ENCODE results near the gene DRD1.
"Not testable (repeated sequence)": the region's sequence is repeated elsewhere in the genome, so short reads cannot be mapped to it uniquely, and the experiment has no call there.

The DRD1 gene

GRCh38 chr5:175422058-175422457 lies 21.9 kb downstream of the DRD1 start:
- no peak for DNase-seq

GRCh38 chr5:175420383-175420782 lies 23.6 kb downstream of the DRD1 start:
- DNase-seq = no peak

DNA sequence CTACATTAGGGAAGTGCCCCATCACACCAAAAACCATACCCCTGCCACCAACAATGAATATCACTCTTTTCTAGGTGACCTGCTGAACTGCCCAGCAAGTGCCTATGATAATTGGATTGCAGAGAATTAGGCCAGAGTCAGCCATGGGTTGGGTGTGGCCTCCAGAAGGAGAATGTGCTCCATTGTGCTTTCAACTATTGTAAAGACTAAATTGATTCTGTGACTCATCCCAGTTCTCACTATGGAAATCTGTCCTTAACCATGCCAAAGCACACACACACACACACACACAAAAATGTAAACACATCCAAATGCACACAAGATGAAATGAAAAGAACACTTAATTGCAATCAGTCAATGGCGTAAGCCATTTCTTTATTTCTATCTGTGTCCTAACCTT lies 25.7 kb downstream of the DRD1 start:
- DNase-seq = no peak

- DNase-seq = no peak
Measured at GRCh38 chr5:175417384-175417783, 26.6 kb downstream of the DRD1 start.

- no peak for DNase-seq
Measured at GRCh38 chr5:175415303-175415702, 28.7 kb downstream of the DRD1 start.

DNA sequence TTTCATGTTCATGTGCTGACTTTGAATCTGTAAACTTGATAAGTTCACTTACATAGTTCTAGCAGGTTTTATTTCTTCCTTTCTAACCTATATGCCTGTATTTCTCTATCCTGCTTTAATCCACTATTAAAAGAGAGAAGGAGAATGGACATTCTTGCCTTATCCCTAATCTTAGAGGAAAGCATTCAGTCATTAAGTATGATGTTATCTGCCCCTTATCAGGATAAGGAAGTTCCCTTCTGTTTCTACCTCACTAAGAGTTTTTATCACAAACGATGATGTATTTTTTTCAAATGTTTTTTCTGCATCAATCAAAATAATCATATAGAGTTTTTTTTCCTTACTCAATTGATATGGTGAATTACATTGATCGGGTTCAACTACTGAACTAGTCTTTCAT lies 33.1 kb downstream of the DRD1 start:
- DNase-seq = no peak

- no peak for DNase-seq
Measured at GRCh38 chr5:175406300-175406699, 37.7 kb downstream of the DRD1 start.

DNA sequence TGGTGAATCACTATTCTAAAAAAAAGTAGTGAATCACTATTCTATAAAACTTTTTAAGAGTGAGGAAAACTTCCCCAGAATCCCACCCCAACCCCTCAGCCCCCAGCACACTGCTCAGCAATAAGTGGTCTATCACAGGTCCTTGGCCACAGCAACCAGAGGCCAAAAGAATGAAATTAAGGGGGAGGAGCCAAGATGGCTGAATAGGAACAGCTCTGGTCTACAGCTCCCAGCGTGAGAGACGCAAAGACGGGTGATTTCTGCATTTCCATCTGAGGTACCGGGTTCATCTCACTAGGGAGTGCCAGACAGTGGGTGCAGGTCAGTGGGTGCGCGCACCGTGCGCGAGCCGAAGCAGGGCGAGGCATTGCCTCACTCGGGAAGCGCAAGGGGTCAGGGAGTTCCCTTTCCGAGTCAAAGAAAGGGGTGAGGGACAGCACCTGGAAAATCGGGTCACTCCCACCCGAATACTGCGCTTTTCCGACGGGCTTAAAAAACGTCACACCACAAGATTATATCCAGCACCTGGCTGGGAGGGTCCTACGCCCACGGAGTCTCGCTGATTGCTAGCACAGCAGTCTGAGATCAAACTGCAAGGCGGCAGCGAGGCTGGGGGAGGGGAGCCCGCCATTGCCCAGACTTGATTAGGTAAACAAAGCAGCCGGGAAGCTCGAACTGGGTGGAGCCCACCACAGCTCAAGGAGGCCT lies 46.2 kb downstream of the DRD1 start:
- DNase-seq = not testable (repeated sequence)

DNA sequence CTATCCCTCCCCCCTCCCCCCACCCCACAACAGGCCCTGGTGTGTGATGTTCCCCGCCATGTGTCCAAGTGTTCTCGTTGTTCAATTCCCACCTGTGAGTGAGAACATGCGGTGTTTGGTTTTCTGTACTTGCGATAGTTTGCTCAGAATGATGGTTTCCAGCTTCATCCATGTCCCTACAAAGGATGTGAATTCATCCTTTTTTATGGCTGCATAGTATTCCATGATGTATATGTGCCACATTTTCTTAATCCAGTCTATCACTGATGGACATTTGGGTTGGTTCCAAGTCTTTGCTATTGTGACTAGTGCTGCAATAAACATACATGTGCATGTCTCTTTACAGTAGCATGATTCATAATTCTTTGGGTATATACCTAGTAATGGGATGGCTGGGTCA lies 48.6 kb downstream of the DRD1 start:
- not testable (repeated sequence) for DNase-seq

- no peak for DNase-seq
Measured at GRCh38 chr5:175394601-175395000, 49.4 kb downstream of the DRD1 start.

GRCh38 chr5:175393897-175394296 lies 50.1 kb downstream of the DRD1 start:
- no peak for DNase-seq

DNA sequence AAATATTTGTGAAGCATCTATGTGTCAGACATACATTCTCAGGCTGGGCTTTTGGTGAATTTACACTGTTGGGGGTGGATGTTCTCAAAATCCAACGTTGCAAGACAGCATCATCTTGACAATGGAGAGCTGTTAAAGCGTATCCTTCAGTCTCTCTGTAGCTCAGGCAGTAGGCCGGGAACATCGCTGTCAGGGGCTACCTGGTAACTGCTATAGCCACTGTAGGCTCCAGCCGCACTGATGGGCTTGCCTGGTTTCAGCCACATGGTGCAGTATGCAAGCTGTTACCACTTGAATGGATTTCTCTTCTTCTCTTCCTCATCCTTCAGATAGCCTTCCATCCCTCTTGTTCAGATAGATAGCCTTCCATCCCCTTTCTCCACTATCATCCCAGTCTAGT lies 51.7 kb downstream of the DRD1 start:
- no peak for DNase-seq

DNA sequence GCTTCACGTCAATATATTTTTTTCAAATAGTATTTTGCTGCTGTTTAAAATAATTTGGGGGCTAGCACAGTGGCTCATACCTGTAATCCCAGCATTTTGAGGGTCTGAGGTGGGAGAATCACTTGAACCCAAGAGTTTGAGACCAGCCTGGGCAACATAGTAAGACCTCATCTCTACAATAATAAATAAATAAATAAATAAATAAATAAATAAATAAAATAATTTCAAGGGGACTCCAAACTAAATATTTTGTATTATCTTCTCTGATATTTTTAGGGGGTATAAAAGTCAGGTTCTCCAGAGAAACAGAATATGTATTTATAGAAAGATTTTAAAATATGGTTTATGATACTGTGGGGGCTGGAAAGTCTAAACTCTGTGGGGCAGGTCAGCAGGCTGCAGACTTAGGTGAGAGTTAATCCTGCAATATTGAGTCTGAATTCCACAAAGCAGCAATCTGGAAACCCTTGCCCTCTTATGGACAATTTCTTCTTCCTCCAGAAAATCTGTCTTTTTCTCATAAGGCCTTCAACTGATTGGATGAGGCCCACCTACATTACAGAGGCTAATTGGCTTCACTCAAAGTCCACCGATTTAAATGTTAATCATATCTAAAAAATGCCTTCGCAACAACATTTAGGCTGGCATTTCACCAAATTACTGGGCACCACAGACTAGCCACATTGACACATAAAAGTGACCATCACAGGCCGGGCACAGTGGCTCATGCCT lies 53.5 kb downstream of the DRD1 start:
- DNase-seq = no peak
